Keratinocyte (primary cell): ENCODE data around the gene CCDC180. TPM values are rescaled to one million over a fixed set of nuclear protein-coding genes. Genes with fewer than 3 reads are reported as not detected.

Experiments
- DNase-seq: peaks from one replicate; pipeline ENCODE4 v3.0.0-alpha.2; 2011; ENCODE audit warnings: low read depth, missing footprints, low spot score
- FAIRE-seq: peaks from 2 replicates; lab custom pipeline; 2011; peaks lifted over from hg19 to GRCh38; lab: Jason Lieb, UNC
- H2AFZ ChIP-seq: 2 replicates; pipeline ENCODE4 v1.6.0; 2012; ENCODE audit warnings: low read length, control low read depth, inconsistent platforms; ENCODE audit not compliant: control insufficient read depth
- H3K27ac ChIP-seq: 2 replicates; pipeline ENCODE4 v1.5.1; 2011; ENCODE audit warnings: low read length; ENCODE audit not compliant: control insufficient read depth, insufficient read depth
- H3K27me3 ChIP-seq: 3 replicates; pipeline ENCODE4 v1.6.0; 2011; ENCODE audit warnings: low read length; ENCODE audit not compliant: control insufficient read depth, insufficient read depth; ENCODE audit errors: extremely low read depth
- H3K36me3 ChIP-seq, 2 experiments: 2 replicates in 1 of 2; 3 replicates in 1 of 2; pipeline ENCODE4 v1.5.1; 2011; ENCODE audit warnings: low read length in 2 of 2, mild to moderate bottlenecking in 1 of 2; ENCODE audit not compliant: control insufficient read depth in 2 of 2, insufficient read depth in 2 of 2; ENCODE audit errors: extremely low read depth in 1 of 2
- H3K4me1 ChIP-seq: 3 replicates; pipeline ENCODE4 v1.5.1; 2011; ENCODE audit warnings: low read length; ENCODE audit not compliant: control insufficient read depth, insufficient read depth; ENCODE audit errors: extremely low read depth
- H3K4me2 ChIP-seq: 3 replicates; pipeline ENCODE4 v1.6.0; 2011; ENCODE audit warnings: low read depth, low read length; ENCODE audit not compliant: control insufficient read depth, insufficient read depth; ENCODE audit errors: extremely low read depth
- H3K4me3 ChIP-seq, 3 experiments: fragments of 200-600 bp in 1 of 3; sonication (generic) in 1 of 3; 2 replicates in 2 of 3; 3 replicates in 1 of 3; pipeline ENCODE4 v1.5.1; 2011 to 2016; ENCODE audit warnings: low read length in 3 of 3, mild to moderate bottlenecking in 3 of 3, control low read depth in 2 of 3, inconsistent platforms in 1 of 3, low read depth in 1 of 3, mixed read lengths in 1 of 3, mixed run types in 1 of 3, moderate library complexity in 1 of 3; ENCODE audit not compliant: control insufficient read depth in 2 of 3, insufficient read depth in 2 of 3; ENCODE audit errors: extremely low read depth in 1 of 3
- H3K79me2 ChIP-seq: 2 replicates; pipeline ENCODE4 v1.6.0; 2012; ENCODE audit warnings: low read length; ENCODE audit not compliant: control insufficient read depth, insufficient read depth
- H3K9ac ChIP-seq: 3 replicates; pipeline ENCODE4 v1.6.0; 2011; ENCODE audit warnings: low read length; ENCODE audit not compliant: control insufficient read depth, insufficient read depth; ENCODE audit errors: extremely low read depth
- H3K9me1 ChIP-seq: 3 replicates; pipeline ENCODE4 v1.6.0; 2011; ENCODE audit warnings: low read length; ENCODE audit not compliant: control insufficient read depth, insufficient read depth; ENCODE audit errors: extremely low read depth
- H3K9me3 ChIP-seq: 2 replicates; pipeline ENCODE4 v1.5.1; 2012; ENCODE audit warnings: low read depth, low read length; ENCODE audit not compliant: control insufficient read depth
- H4K20me1 ChIP-seq: 3 replicates; pipeline ENCODE4 v1.6.0; 2011; ENCODE audit warnings: low read length; ENCODE audit not compliant: control insufficient read depth, insufficient read depth; ENCODE audit errors: extremely low read depth
- CTCF ChIP-seq, 3 experiments: IDR thresholded peaks in 1 of 3; conservative IDR thresholded peaks in 1 of 3; optimal IDR thresholded peaks in 1 of 3; 2 replicates in 2 of 3; 3 replicates in 1 of 3; pipeline versions ENCODE3 to v1.5.1; 2011; ENCODE audit warnings: low read length in 3 of 3, mild to moderate bottlenecking in 3 of 3, moderate library complexity in 2 of 3, control low read depth in 1 of 3, inconsistent platforms in 1 of 3; ENCODE audit not compliant: insufficient read depth in 2 of 3; ENCODE audit errors: extremely low read depth in 1 of 3
- EZH2 ChIP-seq: IDR thresholded peaks from one replicate; pipeline ENCODE4 v1.6.1; 2012; ENCODE audit warnings: inconsistent platforms, mild to moderate bottlenecking, low read length, moderate library complexity
- dilution Hi-C: fragments of 300-500 bp; cut with MboI; formaldehyde crosslinking; loops from one replicate; pipeline ENCODE4 v1.7.0; 2020; ENCODE audit warnings: low sequenced_read_pairs; ENCODE audit not compliant: extremely low pct_ligation_motif_present
- polyA plus RNA-seq, 5 experiments: library from polyadenylated mRNA; depleted of rRNA in 3 of 5; stranded (reverse) in 3 of 5; stranded (forward) in 1 of 5; unstranded in 1 of 5; fragments of >200 nt; gene quantifications; 1 replicate in 1 of 5; 2 replicates in 3 of 5; 3 replicates in 1 of 5; pipeline versions ENCODE4 v1.2.1 to v1.2.3, GENCODE V29; 2011 to 2012; ENCODE audit warnings: missing spikeins in 2 of 5, low read depth in 1 of 5, low replicate concordance in 1 of 5

Gene CCDC180
- polyA plus RNA-seq, 1 donor (not counting 4 experiments of a cell fraction or from before 2014, with no cell fraction given) = 0.33 TPM

GRCh38 chr9:97322105-97322504 lies 14.6 kb downstream of the CCDC180 start:
- H3K27me3 ChIP-seq = no peaks in the 10 kb centered on the region
- no peak overlapping the region for H3K4me3 ChIP-seq
- H3K9ac ChIP-seq = no peak overlapping the region
- FAIRE-seq = no peak
- H3K4me2 ChIP-seq = no peak overlapping the region
- no peaks in the 10 kb centered on the region for H4K20me1 ChIP-seq
- H3K9me3 ChIP-seq = no peaks in the 10 kb centered on the region
- H3K79me2 ChIP-seq = no peaks in the 10 kb centered on the region
- H3K36me3 ChIP-seq = no peaks in the 10 kb centered on the region
- no peaks in the 10 kb centered on the region for H3K4me1 ChIP-seq
- no peak for DNase-seq
- dilution Hi-C loops = no loop called here
- TF ChIP-seq EZH2 = no peak
- TF ChIP-seq CTCF (optimal IDR thresholded peaks at IDR 0.05 in 1 of 3, IDR thresholded peaks at IDR 0.05 in 1 of 3, conservative IDR thresholded peaks at IDR 0.05 in 1 of 3; ENCODE audit: extremely low read depth in 1 of 3, insufficient read depth in 2 of 3, low read length in 3 of 3) = no peak
- H3K9me1 ChIP-seq = no peaks in the 10 kb centered on the region
- H3K27ac ChIP-seq = no peak overlapping the region
- H2AFZ ChIP-seq = no peak overlapping the region

GRCh38 chr9:97324954-97325353 lies 17.5 kb downstream of the CCDC180 start:
- no peak for TF ChIP-seq CTCF (optimal IDR thresholded peaks at IDR 0.05 in 1 of 3, IDR thresholded peaks at IDR 0.05 in 1 of 3, conservative IDR thresholded peaks at IDR 0.05 in 1 of 3; ENCODE audit: extremely low read depth in 1 of 3, insufficient read depth in 2 of 3, low read length in 3 of 3)
- no peak for TF ChIP-seq EZH2
- FAIRE-seq = no peak

More at GRCh38 chr9:97324954-97325353, 17.5 kb downstream of the CCDC180 start:
- H3K9ac ChIP-seq = no peak overlapping the region
- H3K4me1 ChIP-seq = no peaks in the 10 kb centered on the region
- no peak overlapping the region for H3K27ac ChIP-seq
- no peaks in the 10 kb centered on the region for H3K27me3 ChIP-seq
- no peaks in the 10 kb centered on the region for H3K9me3 ChIP-seq
- H3K36me3 ChIP-seq = no peaks in the 10 kb centered on the region
- no peak for DNase-seq
- H3K9me1 ChIP-seq = no peaks in the 10 kb centered on the region
- H4K20me1 ChIP-seq = no peaks in the 10 kb centered on the region
- dilution Hi-C loops = no loop called here
- H3K4me3 ChIP-seq = no peak overlapping the region
- no peak overlapping the region for H3K4me2 ChIP-seq
- no peaks in the 10 kb centered on the region for H3K79me2 ChIP-seq
- H2AFZ ChIP-seq = no peak overlapping the region
